Trophoblast cell (in vitro differentiated cells and primary cell): ENCODE data around the gene SAMD3.

Experiments used
- DNase-seq, 2 donors: peaks; one replicate each; pipeline ENCODE4 v3.0.0-alpha.2; 2016
- H2AFZ ChIP-seq: 2 replicates; pipeline ENCODE4 v1.6.1; 2013; ENCODE audit warnings: low read length, moderate library complexity, mild to moderate bottlenecking; ENCODE audit not compliant: insufficient read depth, poor library complexity
- H2AK5ac ChIP-seq: 2 replicates; pipeline ENCODE4 v1.6.1; 2013; ENCODE audit warnings: mild to moderate bottlenecking, low read length
- H2BK120ac ChIP-seq: 2 replicates; pipeline ENCODE4 v1.6.1; 2013; ENCODE audit warnings: low read length, mild to moderate bottlenecking, moderate library complexity; ENCODE audit not compliant: insufficient read depth, poor library complexity
- H2BK12ac ChIP-seq: 2 replicates; pipeline ENCODE4 v1.6.1; 2013; ENCODE audit warnings: mild to moderate bottlenecking, low read length, moderate library complexity
- H2BK5ac ChIP-seq: 2 replicates; pipeline ENCODE4 v1.6.1; 2013; ENCODE audit warnings: low read length, low read depth, moderate library complexity, mild to moderate bottlenecking; ENCODE audit not compliant: poor library complexity
- H3K14ac ChIP-seq: 2 replicates; pipeline ENCODE4 v1.6.1; 2013; ENCODE audit warnings: mild to moderate bottlenecking, low read length
- H3K18ac ChIP-seq: 2 replicates; pipeline ENCODE4 v1.6.1; 2013; ENCODE audit warnings: mild to moderate bottlenecking, low read length
- H3K23ac ChIP-seq: 2 replicates; pipeline ENCODE4 v1.6.1; 2013; ENCODE audit warnings: low read length
- H3K27ac ChIP-seq: 2 replicates; pipeline ENCODE4 v1.5.1; 2013; ENCODE audit warnings: low read depth, mild to moderate bottlenecking, inconsistent platforms, low read length, moderate library complexity
- H3K27me3 ChIP-seq: 2 replicates; pipeline ENCODE4 v1.6.1; 2013; ENCODE audit warnings: inconsistent platforms, mild to moderate bottlenecking, low read length, moderate library complexity; ENCODE audit not compliant: insufficient read depth
- H3K36me3 ChIP-seq, 2 experiments: 1 replicate in 1 of 2; 2 replicates in 1 of 2; pipeline ENCODE4 v1.6.1; 2013; ENCODE audit warnings: low read length in 2 of 2, mild to moderate bottlenecking in 2 of 2, moderate library complexity in 1 of 2; ENCODE audit not compliant: insufficient read depth in 2 of 2, control insufficient read depth in 1 of 2
- H3K4ac ChIP-seq: 2 replicates; pipeline ENCODE4 v1.6.1; 2013; ENCODE audit warnings: low read depth, mild to moderate bottlenecking, low read length, moderate library complexity
- H3K4me1 ChIP-seq, 2 experiments: 1 replicate in 1 of 2; 2 replicates in 1 of 2; pipeline ENCODE4 v1.6.1; 2013; ENCODE audit warnings: low read length in 2 of 2, mild to moderate bottlenecking in 2 of 2, moderate library complexity in 1 of 2; ENCODE audit not compliant: insufficient read depth in 2 of 2, control insufficient read depth in 1 of 2
- H3K4me2 ChIP-seq: 2 replicates; pipeline ENCODE4 v1.6.1; 2013; ENCODE audit warnings: inconsistent platforms, mild to moderate bottlenecking, low read length, moderate library complexity
- H3K4me3 ChIP-seq: 2 replicates; pipeline ENCODE4 v1.5.1; 2013; ENCODE audit warnings: mild to moderate bottlenecking, low read depth, low read length, inconsistent platforms
- H3K79me1 ChIP-seq: one replicate; pipeline ENCODE4 v1.6.1; 2013; ENCODE audit warnings: low read length
- H3K79me2 ChIP-seq: 2 replicates; pipeline ENCODE4 v1.6.1; 2013; ENCODE audit warnings: low read length, mild to moderate bottlenecking; ENCODE audit not compliant: control insufficient read depth, insufficient read depth, poor library complexity
- H3K9ac ChIP-seq: 2 replicates; pipeline ENCODE4 v1.6.1; 2013; ENCODE audit warnings: mild to moderate bottlenecking, low read length
- H3K9me3 ChIP-seq: 2 replicates; pipeline ENCODE4 v1.6.1; 2013; ENCODE audit warnings: low read depth, mild to moderate bottlenecking, control low read depth, inconsistent platforms, low read length; ENCODE audit not compliant: insufficient read depth
- H4K12ac ChIP-seq: 2 replicates; pipeline ENCODE4 v1.6.1; 2013; ENCODE audit warnings: low read depth, mild to moderate bottlenecking, low read length, moderate library complexity
- H4K8ac ChIP-seq: 2 replicates; pipeline ENCODE4 v1.6.1; 2013; ENCODE audit warnings: low read depth, mild to moderate bottlenecking, low read length, moderate library complexity
- H4K91ac ChIP-seq: one replicate; pipeline ENCODE4 v1.6.1; 2013; ENCODE audit warnings: low read depth, mild to moderate bottlenecking, low read length, moderate library complexity
- WGBS: extraction: QIAGEN DNeasy Blood & Tissue Kit; methylation state at CpG from one replicate; pipeline ENCODE4 v1.1.7; 2013; ENCODE audit warnings: missing lambda C conversion rate; ENCODE audit not compliant: insufficient read length, insufficient coverage; ENCODE audit errors: extremely low coverage; 5-methylcytosine and 5-hydroxymethylcytosine counted together

Gene SAMD3

DNA sequence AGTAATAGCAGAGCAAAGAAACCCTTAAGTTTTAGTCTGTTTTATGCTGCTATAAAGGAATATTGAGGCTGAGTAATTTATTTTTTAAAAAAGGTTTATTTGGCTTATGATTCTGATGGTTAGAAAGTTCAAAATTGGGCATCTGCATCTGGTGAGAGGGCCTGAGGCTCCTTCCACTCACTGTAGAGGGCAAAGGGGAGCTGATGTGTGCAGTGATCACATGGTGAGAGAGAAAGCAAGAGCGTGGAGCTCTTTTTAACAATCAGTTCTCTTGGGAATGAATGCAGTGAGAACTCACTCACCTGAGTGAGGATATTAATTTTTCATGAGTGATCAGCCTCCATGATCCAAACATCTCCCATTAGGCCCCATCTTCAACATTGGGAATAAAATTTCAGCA lies 36.4 kb upstream of the SAMD3 start:
- Histone ChIP-seq H3K27ac (no peak overlapping the region), H2AK5ac (no peak overlapping the region), H3K9ac (no peak overlapping the region), H2BK120ac (no peak overlapping the region), H3K79me1 (peaks cover 3% of the 10 kb centered on the region), H3K27me3 (no peaks in the 10 kb centered on the region), H4K8ac (no peak overlapping the region), H3K36me3 (peaks cover 4% of the 10 kb centered on the region in 2 experiments), H3K4me2 (no peak overlapping the region), H4K91ac (peak overlapping the region; percentile 24), H3K79me2 (no peaks in the 10 kb centered on the region), H2BK12ac (peak overlapping the region; percentile 31), H4K12ac (no peak overlapping the region), H3K23ac (no peak overlapping the region), H3K14ac (peak overlapping the region; percentile 37), H3K18ac (no peak overlapping the region), H3K4ac (no peak overlapping the region), H3K4me3 (no peak overlapping the region), H2BK5ac (no peak overlapping the region), H3K4me1 (peaks cover 2% of the 10 kb centered on the region in 2 experiments), H2AFZ (no peak overlapping the region), H3K9me3 (peaks cover 6% of the 10 kb centered on the region)
- no peak for DNase-seq
- no CpG with 5 or more reads among the region's 1 CpG for WGBS

DNA sequence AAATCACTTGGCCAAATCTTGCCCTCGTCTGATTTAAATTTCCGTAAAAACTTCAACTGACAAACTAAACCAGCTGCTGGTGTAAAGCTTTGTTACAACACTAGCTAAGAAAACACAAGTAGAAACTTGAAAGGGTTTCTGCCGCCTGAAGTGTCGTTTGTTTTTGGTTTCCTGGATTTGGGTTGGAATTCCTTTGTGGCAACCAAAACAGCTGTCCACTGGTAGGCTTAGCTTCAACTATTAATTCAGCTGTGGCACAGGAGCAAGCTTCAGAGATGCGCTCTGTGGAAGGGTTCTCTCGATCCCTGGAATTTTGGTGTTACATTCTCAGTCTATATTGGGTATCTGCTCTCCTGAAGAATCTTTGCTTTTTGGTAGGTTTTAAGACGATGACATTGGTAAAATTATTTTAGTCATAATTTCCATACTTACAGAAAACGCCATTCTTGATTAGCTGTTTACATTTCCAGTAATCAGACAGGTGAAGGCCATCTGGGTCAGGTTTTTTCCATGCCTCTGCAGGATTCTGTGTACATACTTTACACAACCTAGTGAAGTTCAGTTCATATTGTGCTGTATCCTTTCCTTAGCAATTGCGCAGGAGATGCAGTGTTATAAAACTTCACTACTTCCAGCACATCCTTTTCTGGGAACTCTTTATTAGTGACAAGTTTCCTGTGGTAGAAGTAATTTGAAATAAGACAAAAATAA lies 29.9 kb upstream of the SAMD3 start:
- Histone ChIP-seq H2AK5ac (no peak overlapping the region), H3K4me1 (no peaks in the 10 kb centered on the region), H4K91ac (no peak overlapping the region), H4K12ac (no peak overlapping the region), H3K79me2 (no peaks in the 10 kb centered on the region), H2AFZ (no peak overlapping the region), H2BK120ac (no peak overlapping the region), H3K4ac (no peak overlapping the region), H3K9ac (no peak overlapping the region), H3K9me3 (no peaks in the 10 kb centered on the region), H4K8ac (no peak overlapping the region), H3K23ac (no peak overlapping the region), H3K27ac (no peak overlapping the region), H2BK5ac (no peak overlapping the region), H3K27me3 (no peaks in the 10 kb centered on the region), H3K79me1 (no peaks in the 10 kb centered on the region), H2BK12ac (no peak overlapping the region), H3K18ac (no peak overlapping the region), H3K14ac (no peak overlapping the region), H3K4me3 (no peak overlapping the region), H3K36me3 (no peaks in the 10 kb centered on the region), H3K4me2 (no peak overlapping the region)
- no peak for DNase-seq
- WGBS = no CpG with 5 or more reads among the region's 9 CpGs

DNA sequence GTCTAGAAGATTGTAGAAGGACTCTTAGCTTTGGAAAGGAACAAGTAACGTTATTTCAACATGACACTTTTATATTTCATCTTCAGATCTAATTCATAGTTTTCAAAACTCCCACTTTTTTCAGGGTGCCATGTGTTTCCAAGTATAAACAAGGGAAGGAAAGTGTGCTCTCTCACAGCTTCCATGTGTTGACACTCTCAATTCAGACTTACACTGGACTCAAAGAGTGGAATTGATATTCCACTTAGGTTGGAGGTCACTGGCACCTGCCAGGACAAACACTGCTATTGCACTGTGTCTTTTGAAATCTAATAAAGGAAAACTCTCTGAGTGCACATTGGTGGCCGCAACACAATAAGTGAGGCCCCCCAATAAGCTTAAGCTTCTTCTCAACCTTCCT lies 22.5 kb upstream of the SAMD3 start:
- no peak overlapping the region for H3K23ac ChIP-seq
- H2BK12ac ChIP-seq = no peak overlapping the region
- H3K36me3 ChIP-seq = no peaks in the 10 kb centered on the region
- no peak overlapping the region for H3K14ac ChIP-seq
- no peak overlapping the region for H3K4ac ChIP-seq
- H2AFZ ChIP-seq = no peak overlapping the region
- no peaks in the 10 kb centered on the region for H3K4me1 ChIP-seq
- no peak for DNase-seq
- H3K4me3 ChIP-seq = no peak overlapping the region
- H2BK120ac ChIP-seq = no peak overlapping the region
- H2AK5ac ChIP-seq = no peak overlapping the region
- H4K8ac ChIP-seq = no peak overlapping the region
- H3K9me3 ChIP-seq = no peaks in the 10 kb centered on the region
- no CpG with 5 or more reads among the region's 2 CpGs for WGBS
- H4K91ac ChIP-seq = no peak overlapping the region
- no peaks in the 10 kb centered on the region for H3K27me3 ChIP-seq
- H3K79me1 ChIP-seq = no peaks in the 10 kb centered on the region
- H2BK5ac ChIP-seq = no peak overlapping the region
- no peaks in the 10 kb centered on the region for H3K79me2 ChIP-seq
- no peak overlapping the region for H3K27ac ChIP-seq
- no peak overlapping the region for H3K18ac ChIP-seq
- no peak overlapping the region for H3K9ac ChIP-seq
- H4K12ac ChIP-seq = no peak overlapping the region
- H3K4me2 ChIP-seq = no peak overlapping the region

DNA sequence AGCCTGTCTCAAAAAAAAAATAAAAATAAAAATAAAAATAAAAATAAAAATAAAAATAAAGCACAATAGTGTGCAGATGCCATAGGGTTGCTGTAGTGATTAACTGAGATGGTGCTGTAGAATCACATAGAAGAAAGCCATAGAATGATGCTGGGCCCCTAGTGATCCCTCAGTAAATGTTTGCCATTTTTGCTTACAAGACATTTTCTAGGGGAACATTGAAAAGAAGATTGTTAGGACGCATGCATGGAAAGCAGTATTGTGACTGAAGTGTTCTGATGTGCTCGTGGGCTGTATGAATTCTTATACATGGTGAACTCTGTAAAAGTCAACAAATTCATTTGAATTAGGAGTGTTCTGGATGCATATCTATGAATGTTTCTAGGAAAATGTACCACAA lies 22.0 kb upstream of the SAMD3 start:
- no peaks in the 10 kb centered on the region for H3K27me3 ChIP-seq
- DNase-seq = no peak
- H3K27ac ChIP-seq = no peak overlapping the region
- H3K4ac ChIP-seq = no peak overlapping the region
- H2BK5ac ChIP-seq = no peak overlapping the region
- no peak overlapping the region for H2AK5ac ChIP-seq
- no peak overlapping the region for H3K18ac ChIP-seq
- no peak overlapping the region for H2BK12ac ChIP-seq
- no peak overlapping the region for H4K12ac ChIP-seq
- H3K4me3 ChIP-seq = no peak overlapping the region
- no peak overlapping the region for H4K91ac ChIP-seq
- no peak overlapping the region for H4K8ac ChIP-seq
- H3K36me3 ChIP-seq = no peaks in the 10 kb centered on the region
- no peak overlapping the region for H2BK120ac ChIP-seq
- H3K9me3 ChIP-seq = no peaks in the 10 kb centered on the region
- no peak overlapping the region for H3K4me2 ChIP-seq
- H3K14ac ChIP-seq = no peak overlapping the region
- no peak overlapping the region for H2AFZ ChIP-seq
- WGBS = no CpG with 5 or more reads among the region's 2 CpGs
- H3K4me1 ChIP-seq = no peaks in the 10 kb centered on the region
- no peak overlapping the region for H3K9ac ChIP-seq
- H3K23ac ChIP-seq = no peak overlapping the region
- no peaks in the 10 kb centered on the region for H3K79me1 ChIP-seq
- no peaks in the 10 kb centered on the region for H3K79me2 ChIP-seq
